Bone marrow (tissue), 2 donors: ENCODE data around the gene ZNRF2.
"Not testable (repeated sequence)": the region's sequence is repeated elsewhere in the genome, so short reads cannot be mapped to it uniquely, and the experiment has no call there.

Experiments used
- DNase-seq, 2 donors: peaks; one replicate each; lab custom pipeline; 2025; lab: John Stamatoyannopoulos, UW

ZNRF2 gene

GRCh38 chr7:30290317-30290716 lies 5.9 kb downstream of the ZNRF2 start:
- DNase-seq, result not testable (repeated sequence)

GRCh38 chr7:30292416-30293038 lies 8.1 kb downstream of the ZNRF2 start:
- not testable (repeated sequence) for DNase-seq

GRCh38 chr7:30296304-30296703 lies 11.9 kb downstream of the ZNRF2 start:
- peak in 1 of 2 donors; percentile 19 for DNase-seq

- DNase-seq, result not testable (repeated sequence)
Observed at GRCh38 chr7:30297499-30297898, 13.1 kb downstream of the ZNRF2 start.

- not testable (repeated sequence) for DNase-seq
Observed at GRCh38 chr7:30298409-30298808, 14.0 kb downstream of the ZNRF2 start.

GRCh38 chr7:30301751-30302150 lies 17.4 kb downstream of the ZNRF2 start:
- no peak for DNase-seq

GRCh38 chr7:30302656-30303311 lies 18.4 kb downstream of the ZNRF2 start:
- DNase-seq, result no peak

- DNase-seq, result no peak
Observed at GRCh38 chr7:30303312-30304039, 19.1 kb downstream of the ZNRF2 start.

- no peak for DNase-seq
Observed at GRCh38 chr7:30304177-30304884, 19.9 kb downstream of the ZNRF2 start.

GRCh38 chr7:30306976-30307375 lies 22.6 kb downstream of the ZNRF2 start:
- no peak for DNase-seq

GRCh38 chr7:30308389-30308788 lies 24.0 kb downstream of the ZNRF2 start:
- DNase-seq, result no peak

- no peak for DNase-seq
Observed at GRCh38 chr7:30309302-30309701, 24.9 kb downstream of the ZNRF2 start.

GRCh38 chr7:30309842-30310435 lies 25.5 kb downstream of the ZNRF2 start:
- no peak for DNase-seq

- no peak for DNase-seq
Observed at GRCh38 chr7:30310674-30311362, 26.4 kb downstream of the ZNRF2 start.

GRCh38 chr7:30312178-30312577 lies 27.8 kb downstream of the ZNRF2 start:
- DNase-seq, result no peak

GRCh38 chr7:30313348-30313747 lies 29.0 kb downstream of the ZNRF2 start:
- DNase-seq, result no peak

GRCh38 chr7:30313793-30314192 lies 29.4 kb downstream of the ZNRF2 start:
- no peak for DNase-seq

- no peak for DNase-seq
Observed at GRCh38 chr7:30315589-30315988, 31.2 kb downstream of the ZNRF2 start.

- DNase-seq, result no peak
Observed at GRCh38 chr7:30320392-30320791, 36.0 kb downstream of the ZNRF2 start.

- no peak for DNase-seq
Observed at GRCh38 chr7:30321089-30321881, 36.9 kb downstream of the ZNRF2 start.

GRCh38 chr7:30321882-30322192 lies 37.4 kb downstream of the ZNRF2 start:
- peak in 1 of 2 donors; percentile 40 for DNase-seq
